GM18498 (cell line): Measurements from ENCODE around the gene CYP51A1.
"Not testable (repeated sequence)": the region's sequence is repeated elsewhere in the genome, so short reads cannot be mapped to it uniquely, and the experiment has no call there.

Experiments
- ATAC-seq: cut with Tn5 transposase; IDR thresholded peaks from one replicate; pipeline ENCODE4 v1.9.1; 2021; ENCODE audit warnings: mild to moderate bottlenecking, moderate library complexity; ENCODE audit not compliant: unreplicated experiment

CYP51A1 gene

GRCh38 chr7:92131764-92132330 is 2.4 kb downstream of the CYP51A1 start:
- no peak for ATAC-seq

- no peak for ATAC-seq
Measured at GRCh38 chr7:92131093-92131492, 3.2 kb downstream of the CYP51A1 start.

- ATAC-seq: no peak
Measured at GRCh38 chr7:92121681-92122080, 12.6 kb downstream of the CYP51A1 start.

GRCh38 chr7:92119213-92119759 is 15.0 kb downstream of the CYP51A1 start:
- no peak for ATAC-seq

GRCh38 chr7:92116949-92117348 is 17.3 kb downstream of the CYP51A1 start:
- no peak for ATAC-seq

- no peak for ATAC-seq
Measured at GRCh38 chr7:92115821-92116220, 18.5 kb downstream of the CYP51A1 start.

GRCh38 chr7:92110857-92111256 is 23.4 kb downstream of the CYP51A1 start:
- ATAC-seq: no peak

GRCh38 chr7:92108821-92109220 is 25.5 kb downstream of the CYP51A1 start:
- no peak for ATAC-seq

- not testable (repeated sequence) for ATAC-seq
Measured at GRCh38 chr7:92102862-92103261, 31.4 kb downstream of the CYP51A1 start.

GRCh38 chr7:92100534-92100933 is 33.7 kb downstream of the CYP51A1 start:
- ATAC-seq: no peak

GRCh38 chr7:92095380-92095779 is 38.9 kb downstream of the CYP51A1 start:
- no peak for ATAC-seq

GRCh38 chr7:92092210-92092609 is 42.1 kb downstream of the CYP51A1 start:
- ATAC-seq: no peak

- no peak for ATAC-seq
Measured at GRCh38 chr7:92088266-92088665, 46.0 kb downstream of the CYP51A1 start.

- not testable (repeated sequence) for ATAC-seq
Measured at GRCh38 chr7:92083922-92084321, 50.4 kb downstream of the CYP51A1 start.

GRCh38 chr7:92076509-92076908 is 57.8 kb downstream of the CYP51A1 start:
- ATAC-seq: no peak

- ATAC-seq: peak; percentile 90
Measured at GRCh38 chr7:92075455-92076158, 58.7 kb downstream of the CYP51A1 start.

- ATAC-seq: no peak
Measured at GRCh38 chr7:92072708-92073107, 61.6 kb downstream of the CYP51A1 start.

- no peak for ATAC-seq
Measured at GRCh38 chr7:92072121-92072520, 62.2 kb downstream of the CYP51A1 start.

- no peak for ATAC-seq
Measured at GRCh38 chr7:92071032-92071431, 63.2 kb downstream of the CYP51A1 start.

GRCh38 chr7:92064438-92065029 is 69.7 kb downstream of the CYP51A1 start:
- no peak for ATAC-seq
